Measurements from ENCODE around the gene PLEKHA6.

The PLEKHA6 gene

GRCh38 chr1:204376919-204377799, 17.4 kb upstream of the PLEKHA6 start:
- no peak for TF ChIP-seq CTCF (IDR thresholded peaks at IDR 0.05)

GRCh38 chr1:204376465-204376864, 16.7 kb upstream of the PLEKHA6 start:
- TF ChIP-seq CTCF (IDR thresholded peaks at IDR 0.05), result no peak

- TF ChIP-seq CTCF (IDR thresholded peaks at IDR 0.05), result no peak
Measured at GRCh38 chr1:204373911-204374310, 14.2 kb upstream of the PLEKHA6 start.

GRCh38 chr1:204370176-204370575, 10.4 kb upstream of the PLEKHA6 start:
- no peak for TF ChIP-seq CTCF (IDR thresholded peaks at IDR 0.05)

GRCh38 chr1:204368996-204369726, 9.4 kb upstream of the PLEKHA6 start:
- TF ChIP-seq CTCF (IDR thresholded peaks at IDR 0.05), result no peak

- TF ChIP-seq CTCF (IDR thresholded peaks at IDR 0.05), result no peak
Measured at GRCh38 chr1:204367956-204368355, 8.2 kb upstream of the PLEKHA6 start.

GRCh38 chr1:204367193-204367858, 7.6 kb upstream of the PLEKHA6 start:
- TF ChIP-seq CTCF (IDR thresholded peaks at IDR 0.05), result no peak
